Cortex of kidney (tissue), 1 donor: Measurements from ENCODE around the gene NUDCD3.

Source experiments
- DNase-seq: peaks from one replicate; lab custom pipeline; 2025; lab: John Stamatoyannopoulos, UW

Gene NUDCD3

DNA sequence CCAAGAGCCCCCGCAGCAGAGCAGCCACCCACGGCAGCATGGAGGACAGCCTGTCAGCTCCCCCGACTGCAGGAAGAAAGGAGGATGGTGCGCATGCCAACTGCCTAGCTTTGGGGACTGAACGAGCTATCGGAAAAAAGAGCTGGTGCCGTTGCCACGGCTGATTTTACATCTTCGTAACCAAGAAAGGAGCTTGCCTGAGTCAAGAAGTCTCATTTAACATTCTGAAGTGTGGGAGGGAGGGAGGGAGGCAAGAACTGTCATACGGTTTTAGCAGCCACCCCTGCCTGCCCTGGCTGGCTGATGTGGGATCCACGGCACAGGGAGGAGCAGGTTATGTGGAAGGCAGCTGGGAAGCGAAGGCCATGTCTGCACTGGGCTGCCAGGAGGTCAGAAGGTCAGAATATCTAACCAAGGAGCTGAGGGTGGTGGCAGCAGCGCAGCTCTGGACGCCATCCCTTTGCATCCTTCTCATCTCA, 90.4 kb downstream of the NUDCD3 start:
- DNase-seq, result no peak

DNA sequence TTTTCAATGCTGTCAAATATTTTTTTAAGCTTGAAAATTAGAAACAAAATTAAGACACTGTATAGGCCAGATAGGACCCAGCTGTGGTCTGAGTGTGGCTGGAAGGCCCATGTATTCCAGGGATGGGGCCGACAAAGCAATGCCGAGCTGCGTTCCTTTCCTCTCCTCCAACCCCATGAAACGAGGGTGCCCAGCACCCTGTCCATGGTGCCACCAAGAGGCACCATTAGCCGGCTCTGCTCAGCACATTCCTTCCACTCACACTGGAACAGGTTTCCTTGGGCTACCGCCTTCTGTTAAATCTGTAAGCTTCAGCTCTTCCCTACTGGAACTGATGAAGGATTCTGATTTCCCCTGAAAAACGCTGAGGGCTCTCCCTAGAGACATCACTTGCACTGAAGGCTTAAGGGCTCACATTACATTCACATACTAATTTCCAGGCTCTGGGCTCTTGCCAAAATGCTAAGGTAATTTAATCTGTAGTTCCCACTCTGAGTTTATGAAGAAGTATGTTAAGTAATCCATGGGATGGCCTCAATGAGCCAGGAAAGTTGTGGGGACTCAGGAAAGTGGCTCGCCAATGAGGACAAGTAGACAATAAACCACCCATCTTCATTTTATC, 91.4 kb downstream of the NUDCD3 start:
- DNase-seq, result no peak

DNA sequence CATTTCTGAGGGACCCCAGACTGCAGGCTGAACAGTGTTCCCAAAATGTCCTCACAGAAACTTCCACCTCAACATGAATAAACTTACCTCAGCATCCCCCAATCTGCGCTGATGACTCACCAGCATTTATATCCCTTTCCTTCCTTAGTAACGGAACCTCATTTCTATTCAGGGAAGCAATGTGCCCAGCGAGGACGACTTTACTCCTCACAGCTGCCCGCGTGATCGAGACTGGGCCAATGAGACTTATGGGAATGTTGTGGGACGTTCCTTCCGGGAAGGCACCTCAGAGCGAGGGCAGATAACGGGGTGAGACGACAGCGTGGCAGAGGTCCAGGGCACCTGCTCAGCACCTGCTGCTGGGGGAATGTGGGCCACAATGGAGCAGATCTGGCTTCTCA, 91.9 kb downstream of the NUDCD3 start:
- no peak for DNase-seq

DNA sequence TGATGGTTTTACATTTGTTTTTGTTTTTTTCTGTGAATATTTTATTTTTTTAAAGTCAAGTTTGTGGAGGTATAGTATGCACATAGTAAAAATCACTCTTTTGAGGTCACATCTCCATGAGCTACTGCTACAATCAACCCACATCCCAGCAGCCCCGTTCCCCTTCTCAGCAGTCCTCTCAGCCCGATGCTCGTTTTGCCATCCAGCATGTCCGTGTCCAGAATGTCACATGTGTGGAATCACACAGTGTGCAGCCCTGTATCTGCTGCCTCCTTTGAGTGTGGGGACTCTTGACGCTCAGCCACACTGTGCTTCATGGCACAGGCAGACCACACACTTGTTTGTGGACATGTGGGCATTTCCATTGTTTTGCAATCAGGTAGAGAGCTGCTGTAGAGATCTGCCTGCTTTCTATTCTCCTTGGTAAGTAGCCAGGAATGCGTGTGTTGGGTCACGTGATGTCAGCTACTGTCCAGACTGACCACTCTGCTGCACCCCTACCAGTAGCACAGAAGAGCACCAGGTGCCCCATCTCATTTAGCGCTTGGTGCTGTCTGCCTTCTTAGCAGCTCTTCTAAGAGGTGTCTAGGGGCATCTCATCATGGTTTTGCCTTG, 93.4 kb downstream of the NUDCD3 start:
- DNase-seq, result no peak

DNA sequence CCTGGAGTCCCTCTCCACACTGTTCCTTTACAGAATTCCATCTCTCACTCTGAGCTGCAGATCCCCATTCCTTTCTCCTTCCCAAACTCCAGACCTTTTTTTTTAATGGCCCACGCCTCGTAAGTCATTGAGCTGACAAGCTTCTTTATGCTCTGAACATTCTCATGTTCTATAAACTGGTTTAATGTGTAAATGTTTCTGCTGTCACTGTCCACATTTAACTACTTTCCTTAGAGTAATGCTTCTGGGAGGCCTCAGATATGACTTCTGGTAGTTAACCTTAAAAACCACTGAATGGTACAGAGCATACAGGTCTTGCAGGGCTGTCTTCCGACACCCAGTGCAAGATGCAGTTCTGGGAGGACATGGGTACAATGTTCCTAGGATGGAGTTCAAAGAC, 94.0 kb downstream of the NUDCD3 start:
- DNase-seq, result no peak

DNA sequence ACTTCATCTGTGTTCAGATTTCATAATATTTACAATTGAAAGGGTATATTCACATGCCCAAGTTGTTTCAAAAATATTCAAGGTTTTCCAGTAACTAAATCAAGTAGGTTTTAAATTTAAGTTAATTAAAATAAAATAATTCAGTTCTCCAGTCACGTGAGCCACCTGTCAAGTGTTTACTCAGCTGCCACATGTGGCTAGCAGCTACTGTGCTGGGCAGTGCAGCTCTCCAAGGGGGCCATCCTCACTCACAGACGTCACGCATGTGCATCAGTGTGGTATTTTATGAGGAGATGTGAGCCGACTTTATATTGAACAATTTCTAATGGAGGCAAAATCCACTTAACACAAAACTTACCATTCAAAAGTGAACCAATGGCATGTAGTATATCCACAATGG, 95.4 kb downstream of the NUDCD3 start:
- DNase-seq, result no peak

DNA sequence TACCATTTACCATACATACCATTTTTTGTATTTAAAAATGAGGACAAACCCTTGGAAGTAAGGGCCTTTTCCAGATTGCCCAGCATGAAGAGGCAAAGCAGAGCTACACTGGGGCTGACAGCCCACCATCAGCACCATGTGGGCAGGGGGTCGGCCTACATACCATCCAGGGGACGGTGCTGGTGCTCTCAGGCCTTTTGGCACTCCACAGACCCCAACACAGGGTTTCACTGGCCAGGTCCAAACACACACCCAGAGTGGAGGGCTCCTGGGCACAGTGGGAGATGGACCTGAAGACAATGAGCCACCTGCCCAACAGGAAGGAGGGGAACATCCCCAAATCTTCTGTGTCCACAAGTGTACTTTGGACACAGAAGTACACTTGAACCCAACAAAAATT, 95.8 kb downstream of the NUDCD3 start:
- DNase-seq, result no peak

DNA sequence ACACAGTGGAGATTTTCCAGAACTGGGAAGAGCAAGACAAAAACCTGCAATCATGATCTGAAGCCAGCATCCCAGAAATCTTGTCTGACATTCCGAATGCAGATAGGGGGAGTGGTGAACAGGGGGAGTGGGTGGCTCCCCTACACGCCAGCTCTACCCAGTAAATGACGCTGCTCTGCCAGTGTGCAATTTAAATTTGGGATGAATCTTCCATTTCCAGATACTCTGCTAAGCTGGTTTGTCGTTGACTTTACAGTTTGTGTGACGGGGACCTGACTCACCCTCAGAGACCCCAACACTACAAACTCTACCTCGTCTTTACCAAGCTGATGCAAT, 96.4 kb downstream of the NUDCD3 start:
- DNase-seq, result no peak

DNA sequence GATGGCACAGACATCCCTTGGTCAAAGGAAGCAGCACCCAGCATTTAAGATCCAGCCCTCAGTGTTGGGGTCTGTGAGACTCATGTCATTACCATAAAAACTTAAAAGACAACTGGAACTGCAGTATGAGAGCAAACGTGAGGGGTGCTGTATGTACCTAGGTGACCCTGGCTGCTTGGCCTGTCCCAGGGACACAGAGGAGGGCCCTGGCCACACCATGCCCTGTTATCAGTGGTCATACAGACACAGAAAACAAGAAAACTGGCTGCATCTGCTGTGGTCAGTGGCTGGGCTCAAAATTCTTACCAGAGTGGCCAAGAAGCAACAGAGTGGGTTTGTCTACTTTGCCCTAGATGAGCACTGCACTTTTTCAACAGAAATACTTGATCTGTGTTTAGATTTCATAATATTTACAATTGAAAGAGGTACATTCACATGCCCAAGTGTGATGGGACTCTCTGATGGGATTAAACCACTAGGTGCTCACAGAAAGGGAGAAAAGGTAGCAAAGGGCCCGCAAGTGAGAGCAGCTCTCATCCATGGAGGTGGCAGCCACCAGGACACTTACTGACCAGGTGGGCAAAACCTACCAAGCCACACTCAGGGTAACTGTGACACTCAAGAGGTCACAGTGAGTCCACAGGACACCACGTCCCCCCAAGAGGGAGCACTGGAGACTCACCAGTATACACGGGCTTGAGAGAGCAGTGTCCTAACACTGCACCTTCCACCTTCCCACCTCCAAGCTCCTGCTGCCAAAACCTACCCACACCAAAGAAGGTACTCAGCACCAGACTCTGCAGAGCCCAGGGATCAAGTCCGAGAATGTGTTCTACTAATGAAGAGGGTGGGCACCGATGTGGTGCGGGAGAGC, 97.0 kb downstream of the NUDCD3 start:
- no peak for DNase-seq

DNA sequence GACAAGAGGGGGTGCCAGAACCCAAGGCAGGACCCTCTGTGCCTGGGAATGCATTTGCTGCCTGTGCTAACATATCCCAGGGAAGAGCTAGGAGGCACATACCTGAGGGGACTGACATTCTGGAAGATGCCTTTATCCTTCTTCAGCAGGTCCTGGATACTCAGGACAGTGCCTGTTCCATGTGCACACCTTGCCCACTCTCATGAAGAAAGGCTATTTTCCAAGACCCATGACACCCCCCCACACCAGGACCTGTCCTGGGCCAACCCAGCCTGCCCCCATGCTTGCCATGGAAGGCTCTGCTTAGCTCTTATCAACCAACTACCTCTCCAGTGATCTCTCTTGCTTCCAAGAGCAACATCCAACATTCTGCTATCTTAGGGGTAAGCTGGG, 97.8 kb downstream of the NUDCD3 start:
- DNase-seq, result no peak

DNA sequence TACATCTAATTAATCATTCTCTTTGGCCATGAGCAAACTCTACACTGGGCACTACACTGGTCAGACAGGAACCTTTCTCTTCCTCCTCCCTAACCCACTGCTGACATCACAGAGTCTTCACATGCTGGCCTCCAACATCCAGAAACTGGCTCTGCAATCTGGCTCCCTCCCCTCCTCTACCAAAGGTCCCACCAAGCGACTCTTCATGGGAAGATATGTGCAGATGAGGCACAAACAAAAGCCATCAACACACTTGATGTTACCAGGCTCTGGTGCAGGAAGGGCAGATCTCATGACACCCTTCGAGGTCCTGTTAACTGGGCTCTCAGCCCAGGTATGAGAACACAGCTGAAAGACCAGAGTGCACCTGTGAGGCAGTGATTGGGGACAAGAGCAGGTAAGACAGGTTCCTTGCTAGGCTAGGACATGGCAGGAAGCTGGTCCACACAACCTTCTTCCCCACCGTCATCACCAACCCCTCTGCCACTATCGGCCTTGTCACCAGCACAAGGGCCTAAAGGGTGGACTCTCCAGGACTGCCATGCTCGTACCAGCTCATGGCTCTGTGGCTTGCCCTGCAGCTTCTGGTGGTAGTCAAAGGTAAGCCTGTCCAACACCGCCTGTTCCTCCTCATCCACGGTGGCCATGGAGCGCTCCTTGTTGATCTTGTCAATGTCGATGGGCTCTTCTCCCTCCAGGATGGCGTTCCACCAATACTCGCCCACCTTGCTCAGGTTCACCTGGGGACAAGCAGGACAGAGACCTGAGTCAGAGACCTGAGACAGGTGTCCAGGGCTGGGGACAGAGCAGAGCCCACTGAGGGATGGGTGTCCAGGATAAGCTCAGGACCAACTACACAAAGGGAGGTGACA, 98.5 kb downstream of the NUDCD3 start:
- no peak for DNase-seq

DNA sequence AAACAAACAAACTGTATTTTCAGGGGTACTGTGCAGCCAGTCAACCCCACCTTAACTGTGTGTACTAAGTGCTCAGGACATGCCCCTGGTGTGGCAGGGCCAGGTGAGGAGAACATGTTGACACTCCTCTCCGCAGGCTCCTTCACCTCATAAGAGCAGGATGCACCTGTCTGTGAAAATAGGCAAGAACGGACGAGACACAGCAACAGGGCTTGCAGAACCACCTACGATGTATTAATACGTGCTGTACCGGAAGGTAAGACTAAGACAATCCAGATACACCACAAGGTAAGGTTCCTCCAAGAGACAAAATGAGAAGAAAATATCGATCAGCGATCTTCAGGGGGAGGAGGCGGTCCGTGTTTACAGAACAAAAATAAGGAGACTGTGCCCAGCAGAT, 99.3 kb downstream of the NUDCD3 start:
- no peak for DNase-seq

DNA sequence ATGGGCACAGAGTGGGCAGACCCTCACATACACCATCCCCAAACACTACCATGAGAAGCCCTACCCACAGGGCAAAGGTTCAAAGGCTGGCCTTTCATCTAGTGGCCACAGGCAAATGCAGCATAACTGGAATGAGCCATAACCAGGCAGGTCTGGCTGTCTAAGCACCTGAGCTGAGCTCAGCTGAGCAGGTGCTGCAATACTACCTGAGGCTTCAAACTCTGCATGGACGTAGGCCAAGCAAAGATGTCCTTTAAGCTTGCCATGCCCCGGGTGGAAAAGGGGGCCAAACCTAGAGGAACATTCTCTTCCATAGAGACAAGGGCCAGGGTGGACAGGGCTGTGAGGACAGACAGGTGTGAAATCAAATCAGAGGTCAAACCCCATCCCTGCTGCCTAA, 99.8 kb downstream of the NUDCD3 start:
- no peak for DNase-seq

DNA sequence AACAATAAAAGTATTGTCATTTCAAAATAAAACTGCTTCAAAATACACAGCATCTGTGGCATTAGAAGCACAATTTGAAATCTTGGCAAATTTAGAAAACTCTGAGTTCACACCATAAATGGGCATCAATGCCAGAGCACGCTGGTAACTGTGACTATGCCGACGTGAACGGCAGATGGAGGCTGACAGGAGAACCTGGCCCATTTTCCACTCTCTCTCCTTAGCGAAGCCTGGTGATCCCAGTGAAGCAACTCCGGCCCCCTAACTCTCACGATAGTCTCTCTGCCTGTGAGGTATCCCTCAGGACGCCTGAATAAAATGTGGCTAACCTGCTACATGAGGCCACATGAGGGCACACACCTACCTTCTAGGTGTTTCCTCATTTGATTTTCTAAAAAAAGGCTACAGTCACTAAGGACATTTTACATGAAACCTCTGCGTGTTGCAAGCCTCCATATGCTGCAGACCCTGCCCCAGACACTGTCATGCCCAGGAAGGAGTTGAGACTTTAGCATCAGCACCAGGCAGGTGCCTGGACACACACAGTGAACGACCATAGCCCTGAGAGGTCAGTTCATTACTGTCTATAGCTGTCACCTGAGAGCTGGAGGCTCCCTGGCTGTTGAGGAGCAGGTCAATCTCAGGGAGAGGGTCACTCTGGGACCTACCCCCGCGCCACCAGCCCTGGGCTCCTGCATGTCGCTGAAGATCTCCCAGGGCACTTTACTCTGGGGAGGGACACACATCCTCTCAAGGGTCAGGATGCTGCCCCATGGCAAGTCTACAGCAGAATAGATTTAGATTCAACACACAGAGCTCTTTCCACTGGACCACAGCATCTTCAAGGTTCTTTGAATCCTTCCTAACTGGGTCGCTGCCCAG, 102.1 kb downstream of the NUDCD3 start:
- no peak for DNase-seq

DNA sequence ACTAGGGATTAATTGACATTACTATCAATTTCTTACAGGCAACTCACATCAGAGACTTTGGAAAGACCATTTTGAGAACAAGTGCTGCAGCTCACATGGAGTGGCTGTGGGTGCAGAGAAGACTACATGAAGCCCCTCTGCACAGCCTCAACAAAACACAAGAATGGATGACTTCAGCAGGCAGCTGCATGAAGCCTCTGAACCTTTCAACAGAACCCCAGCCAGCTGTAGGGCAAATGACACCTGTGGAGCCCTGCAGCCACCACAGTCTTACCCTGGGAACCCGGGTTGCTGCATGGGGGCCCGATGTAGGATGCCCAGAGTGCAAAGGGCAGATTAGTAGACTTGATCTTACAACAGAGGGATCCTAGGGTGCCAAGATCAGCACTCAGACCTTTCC, 103.1 kb downstream of the NUDCD3 start:
- DNase-seq, result no peak

DNA sequence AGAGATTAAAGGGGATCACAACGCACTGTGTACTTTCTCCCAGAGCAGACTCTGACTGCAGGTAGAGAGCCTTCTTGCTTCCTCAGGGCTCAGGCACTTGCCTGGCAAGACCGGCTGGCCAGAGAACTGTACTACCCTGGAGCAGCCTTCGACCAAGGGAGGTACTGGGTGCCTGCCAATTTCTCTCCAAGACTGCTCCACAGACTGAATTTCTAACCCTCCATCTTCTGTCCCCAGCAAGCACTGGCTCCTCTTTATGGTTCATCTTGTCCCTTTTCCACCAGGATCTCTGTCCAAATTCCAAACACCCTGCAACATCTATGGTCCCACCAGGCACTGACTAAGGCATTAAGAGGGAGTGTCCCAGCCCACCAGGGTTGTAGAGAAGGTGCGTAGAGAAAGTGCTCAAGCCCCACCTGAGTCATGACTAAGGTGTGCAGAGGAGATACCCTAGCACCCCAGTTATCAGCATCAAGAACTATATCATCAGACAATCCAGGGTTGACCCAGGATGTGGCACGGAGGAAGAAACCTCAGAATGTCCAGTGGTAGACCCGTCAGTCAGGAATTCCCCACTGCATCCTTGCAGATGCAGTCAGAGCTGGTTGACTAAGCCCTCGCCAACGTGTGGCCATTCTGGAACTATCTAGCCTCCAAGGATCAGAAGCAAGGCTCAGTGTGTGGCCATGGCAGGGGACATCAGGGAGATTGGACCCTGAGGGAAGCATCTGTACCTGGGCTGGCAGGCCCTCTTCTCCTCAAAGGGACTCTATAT, 104.1 kb downstream of the NUDCD3 start:
- DNase-seq, result no peak

DNA sequence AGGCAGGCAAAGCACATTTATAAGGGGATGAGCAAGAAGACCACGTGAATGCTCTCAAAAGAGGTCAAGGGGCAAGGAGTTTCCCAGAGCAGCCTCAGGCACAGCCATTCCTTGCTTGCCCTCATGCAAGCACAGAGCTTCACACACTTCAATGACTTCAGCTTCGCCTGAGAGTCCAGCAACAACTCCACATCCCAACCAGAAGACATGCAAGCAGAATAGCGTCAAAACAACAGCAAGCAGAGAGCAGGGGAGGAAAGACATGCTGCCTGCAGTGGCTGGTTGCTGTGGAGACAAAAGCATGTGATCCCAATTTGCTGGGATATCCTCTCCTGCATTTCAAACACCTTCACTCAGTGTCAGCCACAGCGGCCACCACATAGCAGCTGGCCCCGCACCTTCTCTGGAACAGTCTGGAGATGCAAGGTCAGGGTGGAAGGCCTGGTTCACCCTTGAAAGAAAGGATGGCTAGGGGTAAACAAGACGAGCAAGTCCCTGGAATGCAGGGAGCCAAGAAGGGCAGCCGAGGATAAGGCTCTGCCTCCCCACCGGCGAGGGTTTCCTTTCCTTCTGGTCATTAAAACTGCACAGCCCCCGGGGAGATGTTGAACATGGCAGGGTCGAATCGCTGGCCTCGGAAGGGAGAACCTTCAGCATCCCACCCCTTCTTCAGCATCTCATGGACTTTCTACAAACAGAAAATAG, 104.9 kb downstream of the NUDCD3 start:
- no peak for DNase-seq

DNA sequence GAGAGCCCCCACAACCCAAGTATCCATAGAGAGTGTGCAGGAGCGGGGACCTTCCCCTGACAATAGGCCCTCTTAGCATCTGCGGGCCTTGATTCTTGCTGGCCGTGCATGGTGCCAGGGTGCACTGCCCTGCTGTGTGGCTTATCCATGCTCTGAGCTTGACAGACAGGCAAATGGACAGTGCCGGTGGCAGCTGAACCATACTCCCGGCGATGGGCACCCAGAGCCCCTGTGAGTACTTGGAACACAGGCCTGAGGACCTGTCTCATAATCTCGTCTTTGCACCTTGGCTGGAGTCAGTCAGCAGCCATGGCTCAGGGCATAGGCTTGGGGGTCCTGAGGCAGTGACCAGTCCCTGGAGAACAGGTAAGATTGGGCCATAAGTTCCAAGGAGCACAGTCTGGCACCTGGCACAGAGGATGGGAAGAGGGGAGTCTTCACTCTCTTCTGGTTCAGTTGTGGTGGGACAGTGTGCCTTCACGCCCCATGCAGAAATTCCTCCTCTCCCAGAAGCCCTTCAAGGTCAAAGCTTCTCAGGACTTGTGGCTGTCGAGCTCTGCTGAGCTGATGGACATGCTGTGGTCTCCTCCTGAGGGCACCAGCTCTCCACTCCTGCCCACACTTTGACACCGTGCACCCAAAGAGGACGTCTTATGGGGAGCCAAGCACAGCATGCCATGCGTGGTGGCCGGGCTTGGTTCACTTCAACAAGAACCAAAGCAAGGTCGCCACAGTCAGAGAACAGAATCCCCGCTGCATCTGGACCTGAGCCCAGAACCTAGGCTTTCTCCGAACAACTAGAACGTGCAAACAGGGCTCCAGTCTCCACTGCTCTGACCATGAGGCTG, 105.6 kb downstream of the NUDCD3 start:
- DNase-seq, result no peak

DNA sequence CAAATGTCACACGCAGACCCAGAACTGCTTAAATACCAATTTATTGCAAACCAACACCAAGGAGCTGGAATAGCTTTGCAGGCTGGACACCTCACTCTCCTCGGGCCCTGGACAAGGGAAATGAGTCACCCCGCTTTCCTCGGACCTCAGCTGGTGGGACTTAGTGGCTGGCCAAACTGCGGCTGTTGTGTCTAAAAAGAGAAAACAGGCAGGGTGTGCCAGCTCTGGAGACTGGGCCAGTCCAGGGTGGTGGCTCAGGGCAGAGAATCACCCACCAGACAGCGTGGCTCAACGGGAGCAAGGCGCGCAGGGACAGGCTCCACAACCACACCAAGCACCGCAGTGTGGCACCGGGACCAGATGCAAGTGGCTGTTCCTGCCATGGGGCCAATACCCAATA, 106.9 kb downstream of the NUDCD3 start:
- no peak for DNase-seq
